Measurements from ENCODE around the gene HSP90B1.
A peak's percentile ranks its signal among the peaks of the same experiment; 100 is the strongest.

HSP90B1 gene

GRCh38 chr12:103930034-103930786 is at the start of gene HSP90B1:
Gene HSP90B1 (plus strand): TSS chr12:103930410. CDS start chr12:103930516, 106 bp downstream.
- FAIRE-seq = peak; percentile 99

DNA sequence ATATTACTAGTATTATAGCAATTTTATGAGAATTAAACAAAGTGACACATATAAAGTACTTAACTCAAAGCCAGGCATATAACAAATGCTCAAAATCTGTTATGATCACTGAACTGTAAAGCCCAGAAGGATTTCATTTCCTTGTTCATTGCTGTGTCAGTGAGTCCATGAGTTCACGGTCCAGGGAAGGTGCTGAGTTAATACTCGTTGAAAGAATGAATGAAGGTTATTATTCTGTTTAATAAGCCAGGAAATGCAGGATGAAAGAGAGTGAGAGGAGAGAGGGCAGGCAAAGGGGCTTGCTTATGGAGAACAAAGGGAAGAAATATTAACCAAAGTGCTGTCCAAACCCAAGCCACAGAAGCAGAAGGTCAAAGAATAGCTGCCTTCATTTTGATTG is 48.9 kb upstream of the HSP90B1 start:
- no peak for FAIRE-seq

DNA sequence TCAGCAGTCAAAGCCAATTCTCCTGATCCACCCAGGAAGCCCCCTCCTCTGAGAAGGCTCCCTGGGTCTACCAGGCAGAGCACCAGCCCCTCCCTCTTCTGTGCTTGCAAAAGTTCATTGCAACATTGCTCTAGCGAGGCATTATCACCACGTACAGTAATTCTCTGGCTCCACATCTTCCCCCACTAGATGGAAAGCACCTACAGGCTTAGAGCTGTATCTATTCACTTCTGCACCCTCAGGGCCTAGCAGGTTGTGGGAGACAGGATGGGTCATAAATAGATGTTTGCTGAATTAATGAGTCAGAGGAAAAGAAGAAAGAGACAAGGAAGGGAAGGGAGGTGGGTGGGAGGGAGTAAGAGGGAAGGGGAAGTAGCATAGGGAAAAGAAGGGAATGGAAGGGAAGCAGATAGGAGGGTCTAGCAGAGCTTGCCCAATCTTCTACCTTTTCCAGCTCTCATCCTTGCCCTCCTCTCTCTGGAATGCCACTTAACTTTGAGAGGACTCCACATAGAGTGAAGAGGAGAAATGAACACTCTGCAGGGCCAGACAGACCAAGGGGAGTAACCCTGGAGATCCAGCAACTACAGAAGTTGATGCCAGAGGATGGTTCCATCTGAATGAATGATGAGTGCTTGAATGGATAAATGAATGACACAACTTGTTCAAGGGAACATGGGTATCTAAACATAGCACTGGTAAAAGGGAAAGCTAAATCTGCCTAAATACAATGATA is 47.2 kb upstream of the HSP90B1 start:
- FAIRE-seq = no peak

- no peak for FAIRE-seq
These were observed 46.3 kb upstream of the HSP90B1 start for GRCh38 chr12:103883908-103884307.

DNA sequence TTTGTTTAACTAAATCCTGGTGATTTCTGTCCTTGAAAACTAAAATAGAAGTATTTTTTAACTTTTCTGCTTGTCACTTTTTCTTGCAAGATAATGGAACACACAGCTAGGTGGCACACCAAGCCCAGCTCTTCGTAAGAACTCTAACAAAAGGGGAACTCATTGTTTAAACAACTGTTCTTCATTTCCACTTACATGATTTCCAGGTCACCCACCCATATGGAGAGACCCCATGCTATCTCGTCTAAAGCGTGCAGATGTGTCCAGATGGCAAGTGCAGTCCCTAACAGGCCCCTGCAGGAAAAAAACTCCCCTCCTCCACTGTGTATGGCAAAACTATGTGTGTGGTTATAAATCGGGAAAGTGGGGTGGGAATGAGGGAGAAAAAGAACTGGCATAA is 45.9 kb upstream of the HSP90B1 start:
- no peak for FAIRE-seq

GRCh38 chr12:103886195-103886797 is 43.9 kb upstream of the HSP90B1 start:
- no peak for FAIRE-seq

GRCh38 chr12:103887738-103888137 is 42.5 kb upstream of the HSP90B1 start:
- no peak for FAIRE-seq

- FAIRE-seq = no peak
These were observed 32.9 kb upstream of the HSP90B1 start for GRCh38 chr12:103897316-103897715.

GRCh38 chr12:103901518-103902173 is 28.6 kb upstream of the HSP90B1 start:
- no peak for FAIRE-seq

GRCh38 chr12:103903993-103904392 is 26.2 kb upstream of the HSP90B1 start:
- no peak for FAIRE-seq

- no peak for FAIRE-seq
These were observed 24.4 kb upstream of the HSP90B1 start for GRCh38 chr12:103905730-103906349.

- no peak for FAIRE-seq
These were observed 22.0 kb upstream of the HSP90B1 start for GRCh38 chr12:103908246-103908541.

GRCh38 chr12:103908877-103909276 is 21.3 kb upstream of the HSP90B1 start:
- FAIRE-seq = no peak

DNA sequence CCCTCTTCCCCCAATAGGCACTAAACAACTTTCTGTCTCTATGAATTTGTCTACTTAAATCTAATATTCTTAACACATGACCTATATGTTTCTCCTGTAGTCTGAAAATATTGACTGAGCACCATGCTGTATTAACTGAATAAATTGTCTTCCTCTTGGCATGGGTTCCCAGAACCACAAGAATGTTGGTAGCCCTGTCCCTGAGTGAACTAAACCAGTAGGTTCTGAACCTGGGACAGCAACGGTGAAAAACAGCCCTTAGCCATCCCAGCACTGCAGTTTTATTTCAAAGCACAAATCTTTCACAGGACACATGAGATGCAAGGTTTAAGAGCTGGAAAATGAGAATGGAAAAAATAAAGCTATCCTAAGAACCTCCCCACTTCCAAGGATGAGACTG is 20.4 kb upstream of the HSP90B1 start:
- FAIRE-seq = no peak

DNA sequence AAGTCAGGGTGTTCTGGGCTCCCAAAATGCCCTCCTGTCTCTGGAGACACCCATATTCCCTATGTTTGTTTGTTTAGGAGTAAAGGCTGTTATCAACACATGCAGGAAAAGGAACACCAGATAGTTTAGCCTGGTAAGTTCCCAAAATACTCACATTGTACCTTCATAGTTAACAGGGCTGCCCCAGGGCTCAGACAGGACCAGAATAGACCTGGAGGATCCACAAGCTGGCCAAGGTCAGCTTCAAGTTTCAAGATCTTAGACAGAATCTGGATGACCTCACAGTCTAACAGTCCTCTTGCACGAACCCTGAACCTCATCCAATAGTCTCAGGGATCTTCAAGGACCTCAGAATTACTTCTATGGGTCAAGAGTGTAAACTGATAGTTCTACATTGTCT is 18.1 kb upstream of the HSP90B1 start:
- no peak for FAIRE-seq

DNA sequence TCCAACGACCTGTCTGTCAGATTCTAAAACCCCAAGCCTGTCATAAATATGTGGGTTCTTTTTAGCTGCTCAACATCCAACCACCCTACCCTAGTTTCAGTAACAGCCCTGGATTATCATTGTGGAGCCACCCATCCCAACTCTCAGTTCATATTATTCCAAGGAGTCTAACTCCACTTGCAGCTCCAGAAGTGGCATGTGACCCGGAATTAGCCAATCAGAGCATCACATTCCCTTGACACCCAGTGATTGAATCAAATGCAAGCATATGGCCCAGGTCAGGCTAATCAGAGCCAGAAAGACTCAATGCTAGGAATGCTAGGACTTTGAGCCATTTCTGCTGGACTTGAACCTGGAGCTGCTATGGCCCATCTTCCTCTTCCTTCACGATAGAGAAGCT is 17.1 kb upstream of the HSP90B1 start:
- no peak for FAIRE-seq

GRCh38 chr12:103915306-103915705 is 14.9 kb upstream of the HSP90B1 start:
- no peak for FAIRE-seq

- FAIRE-seq = no peak
These were observed 12.3 kb upstream of the HSP90B1 start for GRCh38 chr12:103917873-103918272.

DNA sequence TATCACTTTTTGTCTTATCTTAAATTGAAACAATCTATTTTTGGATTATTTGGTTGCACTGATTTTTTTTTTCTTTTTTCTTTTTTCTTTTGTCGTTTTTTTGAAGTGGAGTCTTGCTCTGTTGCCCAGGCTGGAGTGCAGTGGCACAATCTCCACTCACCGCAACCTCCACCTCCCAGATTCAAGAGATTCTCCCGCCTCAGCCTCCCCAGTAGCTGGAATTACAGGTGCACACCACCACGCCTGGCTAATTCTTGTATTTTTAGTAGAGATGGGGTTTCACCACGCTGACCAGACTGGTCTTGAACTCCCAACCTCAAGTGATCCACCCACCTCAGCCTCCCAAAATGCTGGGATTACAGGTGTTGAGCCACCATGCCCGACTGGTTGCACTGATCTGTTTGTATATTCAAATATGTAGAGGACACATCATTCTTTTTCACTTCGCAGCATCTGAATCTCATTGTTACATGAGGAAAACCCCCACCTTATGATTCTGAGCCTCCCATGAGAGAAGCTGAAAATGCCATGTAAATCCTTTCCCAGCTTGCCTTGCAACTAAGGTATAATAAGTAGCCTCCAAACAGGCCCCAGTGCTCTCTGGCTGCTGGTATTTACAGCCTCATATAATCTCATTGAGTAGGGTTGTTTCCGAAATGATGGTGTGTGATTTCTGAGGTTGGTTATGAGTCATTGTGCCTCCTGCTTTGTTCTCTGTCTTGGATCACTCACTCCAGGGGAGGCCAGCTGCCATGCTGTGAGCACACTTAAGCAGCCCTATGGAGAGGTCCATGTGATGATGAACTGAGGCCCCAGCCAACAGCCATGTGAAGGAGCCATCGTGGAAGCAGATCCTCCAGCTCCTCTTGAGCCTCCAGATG is 5.2 kb upstream of the HSP90B1 start:
- FAIRE-seq = no peak

- no peak for FAIRE-seq
These were observed 1.5 kb upstream of the HSP90B1 start for GRCh38 chr12:103928682-103929045.

- FAIRE-seq = no peak
These were observed 995 bp upstream of the HSP90B1 start for GRCh38 chr12:103929046-103929783.

GRCh38 chr12:103929784-103930033 is 501 bp upstream of the HSP90B1 start:
- no peak for FAIRE-seq
